ENCODE measurements around the gene MRPS12. TPM values are rescaled to one million over a fixed set of nuclear protein-coding genes. Genes with fewer than 3 reads are reported as not detected.
"Not testable (repeated sequence)": the region's sequence is repeated elsewhere in the genome, so short reads cannot be mapped to it uniquely, and the experiment has no call there.

MRPS12 gene
- total and polyA plus RNA-seq, 2 of the 13 experiments (the other 11 are each of a cell fraction or from before 2014, with no cell fraction given) = 27.5 to 54.8 TPM

GRCh38 chr19:38883286-38883685 lies 47.5 kb upstream of the MRPS12 start (continued):
- no peak for TF ChIP-seq HIC2 (CRISPR knock-in tag; IDR thresholded peaks at IDR 0.05; ENCODE audit: low read depth)

GRCh38 chr19:38884691-38885090 lies 46.1 kb upstream of the MRPS12 start:
- H3K4me2 ChIP-seq (ENCODE audit: low read depth, low read length); H3K79me2 ChIP-seq (ENCODE audit: insufficient read depth, low read length); H3K4me3 ChIP-seq (replicated peaks in 1 of 3; ENCODE audit: insufficient read depth in 1 of 3, low read depth in 2 of 3, low read length in 3 of 3); in situ Hi-C loops (cut with HindIII; ENCODE audit: extremely low pct_ligation_motif_present, low pct_unique_long_range_greater_than_20kb); H3K9me3 ChIP-seq (ENCODE audit: low read length); H4K20me1 ChIP-seq (ENCODE audit: insufficient read depth, low read length); intact Hi-C loops (cut with micrococcal nuclease; ENCODE audit: unreplicated experiment); H3K36me3 ChIP-seq (replicated peaks in 1 of 2; ENCODE audit: control insufficient read depth in 1 of 2, insufficient read depth in 2 of 2, low read length in 2 of 2); H3K9ac ChIP-seq (ENCODE audit: insufficient read depth, low read depth, low read length); ATAC-seq; POLR2A ChIA-PET; BruUV-seq (replicated peaks); DNase-seq (ENCODE audit: low spot score); H3K4me1 ChIP-seq (ENCODE audit: insufficient read depth, low read length); H3K27me3 ChIP-seq (ENCODE audit: control insufficient read depth in 1 of 2, insufficient read depth in 2 of 2, low read length in 2 of 2); FAIRE-seq; H2AFZ ChIP-seq (ENCODE audit: low read length); H3K27ac ChIP-seq (ENCODE audit: extremely low read length, insufficient read depth, low read length): not testable (repeated sequence)
- TF ChIP-seq ZNF770 (CRISPR knock-in tag; IDR thresholded peaks at IDR 0.05) (peak; percentile 45; the same call in 1 of the 2 replicates), ZNF121 (CRISPR knock-in tag; IDR thresholded peaks at IDR 0.05) (peak; percentile 76)
- WGBS (ENCODE audit: low lambda C conversion rate) = 94% methylated on average over 3 of the region's 3 CpGs
- CTCF ChIA-PET (ENCODE audit: low intra/inter-chr PET ratio, low total read pairs) = interaction anchor here (0.7 kb wide), 1 partner anchor 249 kb away, joined by 3 read pairs; no protein-coding TSS in a partner anchor
